Liver (tissue), 9 donors: ENCODE results near the gene SLC35B4. TPM values are rescaled to one million over a fixed set of nuclear protein-coding genes. Genes with fewer than 3 reads are reported as not detected.

Experiments
- DNase-seq: peaks from one replicate; pipeline ENCODE4 v3.0.0-alpha.2; 2017; ENCODE audit warnings: low spot score
- H3K27ac ChIP-seq, 2 donors: one replicate each; pipeline ENCODE4 v1.7.0; 2013; ENCODE audit warnings: inconsistent platforms in 2 of 2, low read length in 2 of 2, control low read depth in 1 of 2, low read depth in 1 of 2, mild to moderate bottlenecking in 1 of 2
- H3K27me3 ChIP-seq, 4 donors: one replicate each; pipeline versions ENCODE4 v1.6.1 to v1.7.0; 2013; ENCODE audit warnings: low read length in 3 of 4, inconsistent platforms in 1 of 4, mild to moderate bottlenecking in 1 of 4, moderate library complexity in 1 of 4; ENCODE audit not compliant: control insufficient read depth in 4 of 4, insufficient read depth in 4 of 4
- H3K36me3 ChIP-seq, 4 donors: one replicate each; pipeline versions ENCODE4 v1.6.1 to v1.7.0; 2013; ENCODE audit warnings: low read length in 3 of 4, mild to moderate bottlenecking in 3 of 4, low read depth in 1 of 4, moderate library complexity in 1 of 4; ENCODE audit not compliant: control insufficient read depth in 4 of 4, insufficient read depth in 3 of 4
- H3K4me1 ChIP-seq, 4 donors: one replicate each; pipeline versions ENCODE4 v1.6.1 to v1.7.0; 2013; ENCODE audit warnings: low read length in 3 of 4, mild to moderate bottlenecking in 3 of 4, moderate library complexity in 1 of 4; ENCODE audit not compliant: control insufficient read depth in 4 of 4, insufficient read depth in 4 of 4
- H3K4me3 ChIP-seq, 3 donors: one replicate each; pipeline versions ENCODE4 v1.6.1 to v1.7.0; 2013; ENCODE audit warnings: low read length in 3 of 3, control low read depth in 1 of 3, low read depth in 1 of 3, mild to moderate bottlenecking in 1 of 3
- H3K9ac ChIP-seq, 2 donors: one replicate each; pipeline ENCODE4 v1.7.0; 2013; ENCODE audit warnings: low read length in 2 of 2, mild to moderate bottlenecking in 2 of 2, moderate library complexity in 2 of 2, control low read depth in 1 of 2, low read depth in 1 of 2
- H3K9me3 ChIP-seq, 4 donors: one replicate each; pipeline versions ENCODE4 v1.6.1 to v1.7.0; 2013; ENCODE audit warnings: low read length in 3 of 4; ENCODE audit not compliant: control insufficient read depth in 4 of 4
- EGR1 ChIP-seq, 2 donors: IDR thresholded peaks; 2 replicates each; pipeline ENCODE4 v1.6.1; 2016 to 2018; ENCODE audit warnings: antibody characterized with exemption in 2 of 2, low read depth in 2 of 2
- FOXA1 ChIP-seq: IDR thresholded peaks from 2 replicates; pipeline ENCODE4 v1.6.1; 2016; ENCODE audit warnings: antibody characterized with exemption
- FOXA2 ChIP-seq: IDR thresholded peaks from 2 replicates; pipeline ENCODE4 v1.6.1; 2016; ENCODE audit warnings: antibody characterized with exemption
- GABPA ChIP-seq, 2 donors: IDR thresholded peaks in 1 of 2; conservative IDR thresholded peaks in 1 of 2; 2 replicates each; pipeline ENCODE4 v1.6.1; 2016; ENCODE audit warnings: antibody characterized with exemption in 2 of 2, mild to moderate bottlenecking in 1 of 2, moderate library complexity in 1 of 2
- HNF4A ChIP-seq, 2 donors: conservative IDR thresholded peaks; 2 replicates each; pipeline ENCODE4 v1.6.1; 2016; ENCODE audit warnings: antibody characterized with exemption in 2 of 2, mild to moderate bottlenecking in 2 of 2
- HNF4G ChIP-seq: IDR thresholded peaks from 2 replicates; pipeline ENCODE4 v1.6.1; 2016; ENCODE audit warnings: antibody characterized with exemption
- JUND ChIP-seq, 2 donors: IDR thresholded peaks; 2 replicates each; pipeline ENCODE4 v1.6.1; 2016; ENCODE audit warnings: antibody characterized with exemption in 2 of 2
- NR2F2 ChIP-seq: IDR thresholded peaks from 2 replicates; pipeline ENCODE4 v1.6.1; 2016; ENCODE audit warnings: antibody characterized with exemption
- RAD21 ChIP-seq, 2 donors: IDR thresholded peaks; 2 replicates each; pipeline ENCODE4 v1.6.1; 2016; ENCODE audit warnings: antibody characterized with exemption in 2 of 2, mild to moderate bottlenecking in 2 of 2
- RXRA ChIP-seq, 2 donors: IDR thresholded peaks; 2 replicates each; pipeline ENCODE4 v1.6.1; 2017 to 2018; ENCODE audit warnings: antibody characterized with exemption in 2 of 2, mild to moderate bottlenecking in 1 of 2
- SP1 ChIP-seq: IDR thresholded peaks from 2 replicates; pipeline ENCODE4 v1.6.1; 2018; ENCODE audit warnings: antibody characterized with exemption, mild to moderate bottlenecking
- TAF1 ChIP-seq: conservative IDR thresholded peaks from 2 replicates; pipeline ENCODE4 v1.6.1; 2016; ENCODE audit warnings: antibody characterized with exemption, mild to moderate bottlenecking
- YY1 ChIP-seq: IDR thresholded peaks from 2 replicates; pipeline ENCODE4 v1.6.1; 2016; ENCODE audit warnings: antibody characterized with exemption, mild to moderate bottlenecking
- WGBS: extraction: QIAGEN DNeasy Blood & Tissue Kit; methylation state at CpG from one replicate; pipeline ENCODE4 v1.1.7; 2013; 5-methylcytosine and 5-hydroxymethylcytosine counted together
- polyA plus RNA-seq, 2 donors: library from polyadenylated mRNA; stranded (reverse) in 1 of 2; unstranded in 1 of 2; fragments of 200-250 nt in 1 of 2; fragments of >200 nt in 1 of 2; fragmentation: Nextera tagmentation in 1 of 2; extraction: Ambion mirVana in 1 of 2; gene quantifications; one replicate each; pipeline versions ENCODE4 v1.2.1 to v1.2.3, GENCODE V29; 2013 to 2015
- total RNA-seq, 2 donors: library from RNA; depleted of rRNA; stranded (reverse); fragments of >200 nt; gene quantifications; one replicate each; pipeline ENCODE4 v1.2.3, GENCODE V29; 2014
- TF ChIP-seq, protein P1 (sequence below): IDR thresholded peaks from 2 replicates; pipeline ENCODE4 v1.6.1; 2016; ENCODE audit warnings: antibody characterized with exemption
- TF ChIP-seq, protein P2 (sequence below): fragments of 150-350 bp; IDR thresholded peaks from 2 replicates; pipeline ENCODE4 v1.5.1; 2017; ENCODE audit warnings: improper control_type of control experiment, low read depth, low read length; ENCODE audit not compliant: missing input control
- TF ChIP-seq, protein P3 (sequence below): IDR thresholded peaks from 2 replicates; pipeline ENCODE4 v1.6.1; 2016; ENCODE audit warnings: antibody characterized with exemption, mild to moderate bottlenecking
- TF ChIP-seq, protein P4 (sequence below): IDR thresholded peaks from 2 replicates; pipeline ENCODE4 v1.6.1; 2016; ENCODE audit warnings: antibody characterized with exemption
- TF ChIP-seq, protein P5 (sequence below): IDR thresholded peaks from 2 replicates; pipeline ENCODE4 v1.6.1; 2016; ENCODE audit warnings: antibody characterized with exemption
- donor health status: healthy.
- donor health status: healthy.
- donor health status: healthy.
- donor health status: healthy.
- donor health status: healthy.

SLC35B4 gene
- total and polyA plus RNA-seq, 4 donors = 5.7 to 17.7 (median 8.9) TPM

DNA sequence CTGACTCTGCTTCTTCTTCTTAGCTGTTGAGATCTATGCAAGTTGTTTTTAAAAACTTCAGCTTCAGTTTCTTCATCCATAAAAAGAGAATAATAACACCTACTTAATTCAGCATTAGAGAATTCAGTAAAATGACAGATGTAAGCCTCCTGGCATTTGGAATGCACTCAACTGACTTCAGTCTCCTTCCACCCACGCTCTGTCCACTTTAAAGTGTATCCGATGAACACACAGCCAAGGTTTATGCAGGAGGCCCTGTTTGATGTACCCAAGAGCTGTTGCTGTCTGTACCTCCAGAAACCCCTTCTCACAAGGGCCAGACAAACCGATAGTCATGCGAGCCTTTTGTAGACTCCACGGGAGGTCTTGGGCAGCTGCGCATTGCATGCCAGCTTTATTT, 27.1 kb upstream of the SLC35B4 start:
- peaks cover 0 to 8% (median 1%) of the 10 kb centered on the region in 4 donors for H3K4me1 ChIP-seq
- no peak overlapping the region for H3K27ac ChIP-seq
- 87% methylated on average over 6 of the region's 6 CpGs for WGBS
- TF ChIP-seq SP1 = no peak
- no peak for TF ChIP-seq GABPA (IDR thresholded peaks at IDR 0.05 in 1 of 2, conservative IDR thresholded peaks at IDR 0.05 in 1 of 2)
- TF ChIP-seq HNF4A (conservative IDR thresholded peaks at IDR 0.05) = no peak
- no peak for TF ChIP-seq FOXA1
- TF ChIP-seq, protein P1, sequence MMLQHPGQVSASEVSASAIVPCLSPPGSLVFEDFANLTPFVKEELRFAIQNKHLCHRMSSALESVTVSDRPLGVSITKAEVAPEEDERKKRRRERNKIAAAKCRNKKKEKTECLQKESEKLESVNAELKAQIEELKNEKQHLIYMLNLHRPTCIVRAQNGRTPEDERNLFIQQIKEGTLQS = no peak
- no peak for TF ChIP-seq HNF4G
- TF ChIP-seq EGR1 (IDR thresholded peaks at IDR 0.05; ENCODE audit: low read depth in 2 of 2) = no peak
- TF ChIP-seq NR2F2 = no peak
- no peak for TF ChIP-seq RAD21 (IDR thresholded peaks at IDR 0.05)
- no peak for TF ChIP-seq FOXA2
- no peak for TF ChIP-seq TAF1
- no peak for TF ChIP-seq JUND (IDR thresholded peaks at IDR 0.05)
- TF ChIP-seq RXRA (IDR thresholded peaks at IDR 0.05) = no peak
- TF ChIP-seq, protein P2, sequence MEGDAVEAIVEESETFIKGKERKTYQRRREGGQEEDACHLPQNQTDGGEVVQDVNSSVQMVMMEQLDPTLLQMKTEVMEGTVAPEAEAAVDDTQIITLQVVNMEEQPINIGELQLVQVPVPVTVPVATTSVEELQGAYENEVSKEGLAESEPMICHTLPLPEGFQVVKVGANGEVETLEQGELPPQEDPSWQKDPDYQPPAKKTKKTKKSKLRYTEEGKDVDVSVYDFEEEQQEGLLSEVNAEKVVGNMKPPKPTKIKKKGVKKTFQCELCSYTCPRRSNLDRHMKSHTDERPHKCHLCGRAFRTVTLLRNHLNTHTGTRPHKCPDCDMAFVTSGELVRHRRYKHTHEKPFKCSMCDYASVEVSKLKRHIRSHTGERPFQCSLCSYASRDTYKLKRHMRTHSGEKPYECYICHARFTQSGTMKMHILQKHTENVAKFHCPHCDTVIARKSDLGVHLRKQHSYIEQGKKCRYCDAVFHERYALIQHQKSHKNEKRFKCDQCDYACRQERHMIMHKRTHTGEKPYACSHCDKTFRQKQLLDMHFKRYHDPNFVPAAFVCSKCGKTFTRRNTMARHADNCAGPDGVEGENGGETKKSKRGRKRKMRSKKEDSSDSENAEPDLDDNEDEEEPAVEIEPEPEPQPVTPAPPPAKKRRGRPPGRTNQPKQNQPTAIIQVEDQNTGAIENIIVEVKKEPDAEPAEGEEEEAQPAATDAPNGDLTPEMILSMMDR = no peak
- TF ChIP-seq, protein P3, sequence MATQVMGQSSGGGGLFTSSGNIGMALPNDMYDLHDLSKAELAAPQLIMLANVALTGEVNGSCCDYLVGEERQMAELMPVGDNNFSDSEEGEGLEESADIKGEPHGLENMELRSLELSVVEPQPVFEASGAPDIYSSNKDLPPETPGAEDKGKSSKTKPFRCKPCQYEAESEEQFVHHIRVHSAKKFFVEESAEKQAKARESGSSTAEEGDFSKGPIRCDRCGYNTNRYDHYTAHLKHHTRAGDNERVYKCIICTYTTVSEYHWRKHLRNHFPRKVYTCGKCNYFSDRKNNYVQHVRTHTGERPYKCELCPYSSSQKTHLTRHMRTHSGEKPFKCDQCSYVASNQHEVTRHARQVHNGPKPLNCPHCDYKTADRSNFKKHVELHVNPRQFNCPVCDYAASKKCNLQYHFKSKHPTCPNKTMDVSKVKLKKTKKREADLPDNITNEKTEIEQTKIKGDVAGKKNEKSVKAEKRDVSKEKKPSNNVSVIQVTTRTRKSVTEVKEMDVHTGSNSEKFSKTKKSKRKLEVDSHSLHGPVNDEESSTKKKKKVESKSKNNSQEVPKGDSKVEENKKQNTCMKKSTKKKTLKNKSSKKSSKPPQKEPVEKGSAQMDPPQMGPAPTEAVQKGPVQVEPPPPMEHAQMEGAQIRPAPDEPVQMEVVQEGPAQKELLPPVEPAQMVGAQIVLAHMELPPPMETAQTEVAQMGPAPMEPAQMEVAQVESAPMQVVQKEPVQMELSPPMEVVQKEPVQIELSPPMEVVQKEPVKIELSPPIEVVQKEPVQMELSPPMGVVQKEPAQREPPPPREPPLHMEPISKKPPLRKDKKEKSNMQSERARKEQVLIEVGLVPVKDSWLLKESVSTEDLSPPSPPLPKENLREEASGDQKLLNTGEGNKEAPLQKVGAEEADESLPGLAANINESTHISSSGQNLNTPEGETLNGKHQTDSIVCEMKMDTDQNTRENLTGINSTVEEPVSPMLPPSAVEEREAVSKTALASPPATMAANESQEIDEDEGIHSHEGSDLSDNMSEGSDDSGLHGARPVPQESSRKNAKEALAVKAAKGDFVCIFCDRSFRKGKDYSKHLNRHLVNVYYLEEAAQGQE = no peak
- TF ChIP-seq, protein P4, sequence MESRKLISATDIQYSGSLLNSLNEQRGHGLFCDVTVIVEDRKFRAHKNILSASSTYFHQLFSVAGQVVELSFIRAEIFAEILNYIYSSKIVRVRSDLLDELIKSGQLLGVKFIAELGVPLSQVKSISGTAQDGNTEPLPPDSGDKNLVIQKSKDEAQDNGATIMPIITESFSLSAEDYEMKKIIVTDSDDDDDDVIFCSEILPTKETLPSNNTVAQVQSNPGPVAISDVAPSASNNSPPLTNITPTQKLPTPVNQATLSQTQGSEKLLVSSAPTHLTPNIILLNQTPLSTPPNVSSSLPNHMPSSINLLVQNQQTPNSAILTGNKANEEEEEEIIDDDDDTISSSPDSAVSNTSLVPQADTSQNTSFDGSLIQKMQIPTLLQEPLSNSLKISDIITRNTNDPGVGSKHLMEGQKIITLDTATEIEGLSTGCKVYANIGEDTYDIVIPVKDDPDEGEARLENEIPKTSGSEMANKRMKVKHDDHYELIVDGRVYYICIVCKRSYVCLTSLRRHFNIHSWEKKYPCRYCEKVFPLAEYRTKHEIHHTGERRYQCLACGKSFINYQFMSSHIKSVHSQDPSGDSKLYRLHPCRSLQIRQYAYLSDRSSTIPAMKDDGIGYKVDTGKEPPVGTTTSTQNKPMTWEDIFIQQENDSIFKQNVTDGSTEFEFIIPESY = no peak
- TF ChIP-seq, protein P5, sequence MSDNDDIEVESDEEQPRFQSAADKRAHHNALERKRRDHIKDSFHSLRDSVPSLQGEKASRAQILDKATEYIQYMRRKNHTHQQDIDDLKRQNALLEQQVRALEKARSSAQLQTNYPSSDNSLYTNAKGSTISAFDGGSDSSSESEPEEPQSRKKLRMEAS = no peak
- no peak for TF ChIP-seq YY1
- H3K4me3 ChIP-seq = no peak overlapping the region
- H3K36me3 ChIP-seq = no peaks in the 10 kb centered on the region
- H3K9me3 ChIP-seq = no peaks in the 10 kb centered on the region
- H3K27me3 ChIP-seq = no peaks in the 10 kb centered on the region
- H3K9ac ChIP-seq = no peak overlapping the region
- DNase-seq = no peak
